Purkinje cell (primary cell): ENCODE measurements around the gene NTPCR. TPM values are rescaled to one million over a fixed set of nuclear protein-coding genes. Genes with fewer than 3 reads are reported as not detected.

Experiments
- polyA plus RNA-seq: library from polyadenylated mRNA; unstranded; fragments of >200 nt; fragmentation: Nextera tagmentation; gene quantifications from 2 replicates; pipeline ENCODE4 v1.2.1, GENCODE V29; 2014

NTPCR gene
- polyA plus RNA-seq, result 71.0 and 107 TPM in 2 replicates

GRCh38 chr1:232950197-232951176 lies at the start of gene NTPCR:
TSS of gene NTPCR (plus strand) at chr1:232950611. CDS start at chr1:232950711, 100 bp downstream.

Other genes starting within 250 kb of the NTPCR start
- 1.2 and 1.5 TPM in 2 replicates for gene MAP10, start 145.2 kb upstream of the NTPCR start, polyA plus RNA-seq